Cerebellar cortex (tissue), 1 donor: ENCODE data around the gene KCNK18.
A peak's percentile ranks its signal among the peaks of the same experiment; 100 is the strongest.
"Not testable (repeated sequence)": the region's sequence is repeated elsewhere in the genome, so short reads cannot be mapped to it uniquely, and the experiment has no call there.

Experiments used
- DNase-seq: peaks from one replicate; pipeline ENCODE4 v3.0.0-alpha.2; 2015; ENCODE audit warnings: low spot score

KCNK18 gene

DNA sequence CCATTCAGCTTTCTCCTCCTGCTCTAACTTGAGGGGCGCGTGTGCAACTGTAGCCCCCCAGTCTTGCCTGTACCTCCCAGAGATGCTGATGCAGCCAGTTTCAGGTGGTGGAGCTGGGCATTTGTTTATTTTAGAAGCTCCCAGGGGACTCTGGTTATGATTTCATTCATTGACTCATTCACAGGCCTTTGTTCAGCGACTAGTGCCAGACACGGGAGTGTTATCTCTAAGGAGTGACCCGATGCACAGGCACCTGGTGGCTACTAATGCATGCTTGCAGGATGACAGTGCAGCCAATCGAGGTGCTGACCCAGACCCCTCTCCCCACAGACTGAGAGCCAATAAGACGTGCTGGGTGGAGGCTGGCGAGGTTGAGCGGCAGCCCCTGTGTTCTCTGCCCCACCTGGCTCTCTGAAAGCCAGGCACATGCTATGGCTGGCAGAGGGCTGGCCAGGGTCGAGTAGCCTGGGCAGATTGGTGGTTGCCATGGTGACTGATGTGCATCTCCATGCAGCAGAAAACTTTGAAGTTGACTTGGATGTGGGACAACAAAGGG, 23.9 kb downstream of the KCNK18 start:
- DNase-seq: no peak

DNA sequence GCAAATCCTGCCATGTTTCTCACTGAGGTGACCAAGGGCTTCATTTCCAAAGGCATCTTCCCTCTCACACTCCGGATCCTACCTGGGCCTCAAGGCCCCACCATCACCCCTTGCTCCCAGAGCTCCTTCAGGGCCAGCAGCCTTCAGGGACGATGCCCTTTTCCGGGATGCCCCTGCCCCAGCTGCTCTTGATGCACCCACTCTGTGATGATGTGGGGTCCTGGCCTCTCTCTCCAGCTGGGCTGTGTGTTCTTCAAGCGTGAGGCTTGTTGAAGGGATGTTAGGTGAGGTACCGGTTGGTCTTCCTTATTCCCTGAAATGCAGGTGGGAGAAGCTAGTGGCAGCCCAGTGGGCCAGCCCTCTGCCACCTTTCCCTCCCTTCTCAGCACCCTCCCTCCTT, 25.3 kb downstream of the KCNK18 start:
- no peak for DNase-seq

GRCh38 chr10:117222976-117223692, 25.8 kb downstream of the KCNK18 start:
- DNase-seq: no peak

GRCh38 chr10:117223693-117224430, 26.6 kb downstream of the KCNK18 start:
- no peak for DNase-seq

DNA sequence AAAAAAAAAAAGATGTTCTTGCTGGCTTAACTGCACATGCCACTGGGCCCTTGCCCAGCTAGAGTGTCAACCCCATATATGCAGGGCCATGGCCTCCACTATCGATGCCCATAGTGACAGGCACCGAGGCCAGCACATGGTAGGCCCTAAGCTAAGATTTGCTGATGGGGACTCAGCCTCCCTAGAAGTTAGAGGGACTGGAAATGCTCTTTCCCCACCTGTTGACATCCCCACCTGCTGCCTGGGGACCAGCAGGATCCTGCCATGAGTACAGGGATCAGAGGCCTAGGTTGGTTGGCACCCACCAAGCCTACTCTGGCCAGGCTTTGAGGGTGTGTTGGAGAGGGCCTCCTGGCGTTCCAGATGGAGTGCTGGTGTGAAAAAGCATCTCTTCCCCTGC, 27.6 kb downstream of the KCNK18 start:
- no peak for DNase-seq

GRCh38 chr10:117226813-117227451, 29.6 kb downstream of the KCNK18 start:
- DNase-seq: peak; percentile 21

DNA sequence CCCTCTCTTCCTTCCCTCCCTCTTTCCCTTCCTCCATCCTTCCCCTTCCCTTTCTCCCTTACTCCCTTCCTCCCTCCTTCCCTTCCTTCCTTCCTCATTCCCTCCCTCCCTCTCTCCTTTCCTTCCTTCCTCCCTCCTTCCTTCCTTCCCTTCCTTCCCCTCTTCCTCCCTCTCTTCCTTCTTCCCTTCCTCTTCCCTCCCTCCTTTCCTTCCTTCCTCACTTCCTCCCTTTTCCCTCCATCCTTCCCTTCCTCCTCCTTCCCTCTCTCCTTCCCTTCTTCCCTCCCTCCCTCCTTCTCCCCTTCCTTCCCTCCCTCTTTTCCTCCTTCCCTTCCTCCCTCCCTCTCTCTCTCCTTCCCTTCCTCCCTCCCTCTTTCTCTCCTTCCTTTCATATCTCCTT, 30.9 kb downstream of the KCNK18 start:
- no peak for DNase-seq

- not testable (repeated sequence) for DNase-seq
Measured at GRCh38 chr10:117230107-117230506, 32.8 kb downstream of the KCNK18 start.

DNA sequence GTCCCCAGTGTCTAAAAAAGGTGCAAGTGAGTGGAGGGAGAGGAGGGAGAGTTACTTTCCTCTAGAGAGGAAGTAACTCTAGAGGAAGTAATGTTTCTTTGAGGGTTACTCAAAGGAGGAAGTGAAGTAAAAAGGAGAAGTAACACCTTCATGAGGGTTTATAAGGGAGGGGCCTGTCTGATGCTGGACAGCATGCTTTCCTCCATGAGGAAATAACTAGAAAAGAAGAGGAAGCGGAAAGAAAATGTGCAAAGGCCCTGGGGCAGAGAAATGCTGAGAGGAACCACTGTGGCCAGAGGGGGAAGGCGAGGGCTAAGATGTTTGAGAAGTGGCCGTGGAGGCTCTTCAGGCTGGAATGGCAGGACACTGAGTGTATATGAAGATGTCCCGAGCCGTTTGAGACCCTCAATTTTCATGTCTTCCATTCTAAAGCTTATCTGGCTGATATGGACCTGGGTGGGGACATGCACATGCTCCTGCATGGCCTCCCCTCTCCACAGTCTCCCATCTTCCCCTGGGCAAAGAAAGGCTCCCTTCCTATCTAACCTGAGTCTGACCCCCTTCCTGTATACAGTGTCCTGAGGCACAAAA, 40.2 kb downstream of the KCNK18 start:
- DNase-seq: no peak

DNA sequence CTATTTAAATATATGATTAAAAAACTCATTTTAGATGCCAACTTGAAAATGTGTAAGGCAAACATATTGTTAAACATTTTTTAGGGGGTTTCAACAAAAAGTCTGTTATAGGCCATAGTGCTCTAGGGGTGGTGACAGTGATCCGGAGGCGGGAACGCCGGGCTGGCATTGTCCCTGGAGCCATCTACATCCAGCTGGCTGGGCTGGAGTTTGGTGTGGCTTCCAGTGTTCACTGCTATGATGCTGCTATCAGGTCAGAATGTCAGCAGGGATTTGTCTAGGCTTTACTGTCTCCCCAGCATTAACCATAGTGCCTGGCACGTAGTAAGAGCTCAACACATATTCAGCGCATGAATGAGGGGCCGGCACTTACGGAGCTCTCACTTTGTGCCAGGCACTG, 41.8 kb downstream of the KCNK18 start:
- no peak for DNase-seq

DNA sequence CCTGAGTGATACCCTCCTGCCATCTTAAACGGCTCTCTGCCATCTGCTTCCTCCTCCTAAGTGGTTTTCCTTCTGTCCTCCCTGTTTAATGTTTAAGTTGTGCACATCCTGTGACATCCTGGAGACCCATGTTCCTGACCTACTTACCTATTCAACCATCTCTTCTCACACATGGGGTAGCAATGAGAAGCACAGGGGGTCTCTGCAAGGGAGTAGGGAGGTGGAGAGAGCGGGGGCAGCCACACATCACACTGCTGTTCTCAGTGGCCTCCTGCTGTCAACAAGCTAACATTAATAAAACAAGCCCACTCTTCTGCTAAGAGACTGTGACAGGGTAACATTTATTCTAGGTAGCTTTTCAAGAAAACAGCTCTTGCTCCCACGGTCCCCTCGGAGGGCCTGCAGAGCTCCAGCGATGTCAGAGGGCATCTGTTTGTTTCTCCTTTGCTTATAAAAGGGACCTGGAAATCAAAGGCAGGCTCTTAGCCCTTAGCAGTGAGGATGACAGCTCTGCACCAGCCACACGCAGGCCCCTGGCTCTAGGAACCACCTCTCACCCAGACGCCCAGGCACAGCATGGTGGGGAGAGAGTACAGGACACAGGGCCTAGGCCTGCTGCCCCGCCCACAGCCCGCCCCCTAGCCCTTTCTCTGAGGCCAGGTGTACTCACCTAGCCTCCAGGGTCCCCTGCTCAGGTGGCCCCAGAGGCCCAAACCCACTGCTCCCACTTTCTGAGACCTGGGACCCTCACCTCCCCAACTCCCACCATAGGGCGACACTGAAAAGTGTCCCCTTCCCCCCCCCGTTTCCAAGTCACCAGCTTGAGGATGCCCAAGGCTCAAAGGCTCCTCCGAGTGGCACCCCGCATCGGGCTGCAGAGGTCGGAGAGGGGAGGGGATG, 42.7 kb downstream of the KCNK18 start:
- no peak for DNase-seq

DNA sequence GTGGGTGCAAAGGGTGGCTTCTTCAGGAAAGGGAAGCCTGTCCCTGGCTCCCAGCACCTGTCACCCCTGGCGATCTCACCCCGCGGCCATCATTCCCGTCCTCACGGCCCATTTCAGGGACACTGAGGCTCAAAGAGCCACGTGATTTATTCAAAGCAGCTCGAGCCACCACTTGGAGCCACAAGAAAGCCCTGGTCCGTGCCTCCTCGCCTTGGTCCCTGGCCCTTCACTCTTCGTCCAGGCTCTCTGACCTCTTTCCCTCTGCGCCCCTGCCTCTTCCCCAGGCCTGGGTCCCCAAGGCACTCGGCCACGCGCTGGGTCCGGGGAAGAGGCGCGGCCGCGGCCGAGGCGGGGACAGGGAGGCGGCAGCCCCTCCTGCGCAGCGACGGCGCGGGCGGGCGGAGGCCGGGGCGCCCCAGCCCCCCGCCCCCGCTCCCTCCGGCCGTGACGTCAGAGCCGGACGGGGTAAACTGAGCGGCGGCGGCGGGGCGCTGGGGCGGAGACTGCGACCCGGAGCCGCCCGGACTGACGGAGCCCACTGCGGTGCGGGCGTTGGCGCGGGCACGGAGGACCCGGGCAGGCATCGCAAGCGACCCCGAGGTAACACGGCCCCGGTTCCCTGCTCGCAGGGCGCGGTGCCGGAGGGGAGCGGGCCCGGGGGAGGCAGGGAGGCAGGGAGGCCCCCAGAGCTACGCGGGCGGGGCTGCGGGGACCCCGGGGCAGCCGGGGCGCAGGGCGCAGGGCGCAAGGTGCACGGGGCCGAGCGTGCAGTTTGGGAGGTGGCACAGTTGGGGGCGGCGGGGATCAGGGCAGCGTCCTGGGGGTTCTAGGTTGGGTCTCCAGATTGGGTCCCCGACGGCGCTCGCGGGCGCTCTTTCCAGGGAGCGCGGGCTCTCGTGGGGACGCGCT, 43.6 kb downstream of the KCNK18 start, which contains the start of gene SLC18A2:
Gene SLC18A2 (plus strand): TSS at position 494 of the 909 bp plus-strand sequence. CDS start 580 bp downstream, outside the sequence.
- no peak for DNase-seq

- no peak for DNase-seq
Measured at GRCh38 chr10:117241541-117242462, 44.5 kb downstream of the KCNK18 start.

DNA sequence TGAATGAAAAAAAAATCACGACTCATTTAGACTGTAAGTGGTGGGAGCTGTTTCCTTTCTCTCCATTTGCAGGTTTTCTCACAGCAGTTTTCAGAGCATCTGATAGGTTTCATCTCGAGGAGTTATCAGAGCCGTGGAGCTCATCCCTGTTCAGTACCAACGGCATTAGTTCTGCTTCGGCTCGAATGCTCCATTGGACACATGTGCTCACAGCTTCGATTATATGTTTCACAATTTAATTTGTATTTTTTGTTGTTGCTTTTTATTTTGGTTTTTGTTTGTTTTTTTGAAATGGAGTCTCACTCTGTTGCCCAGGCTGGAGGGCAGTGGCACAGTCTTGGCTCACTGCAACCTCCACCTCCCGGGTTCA, 45.2 kb downstream of the KCNK18 start:
- DNase-seq: no peak

- no peak for DNase-seq
Measured at GRCh38 chr10:117246997-117247671, 49.8 kb downstream of the KCNK18 start.

DNA sequence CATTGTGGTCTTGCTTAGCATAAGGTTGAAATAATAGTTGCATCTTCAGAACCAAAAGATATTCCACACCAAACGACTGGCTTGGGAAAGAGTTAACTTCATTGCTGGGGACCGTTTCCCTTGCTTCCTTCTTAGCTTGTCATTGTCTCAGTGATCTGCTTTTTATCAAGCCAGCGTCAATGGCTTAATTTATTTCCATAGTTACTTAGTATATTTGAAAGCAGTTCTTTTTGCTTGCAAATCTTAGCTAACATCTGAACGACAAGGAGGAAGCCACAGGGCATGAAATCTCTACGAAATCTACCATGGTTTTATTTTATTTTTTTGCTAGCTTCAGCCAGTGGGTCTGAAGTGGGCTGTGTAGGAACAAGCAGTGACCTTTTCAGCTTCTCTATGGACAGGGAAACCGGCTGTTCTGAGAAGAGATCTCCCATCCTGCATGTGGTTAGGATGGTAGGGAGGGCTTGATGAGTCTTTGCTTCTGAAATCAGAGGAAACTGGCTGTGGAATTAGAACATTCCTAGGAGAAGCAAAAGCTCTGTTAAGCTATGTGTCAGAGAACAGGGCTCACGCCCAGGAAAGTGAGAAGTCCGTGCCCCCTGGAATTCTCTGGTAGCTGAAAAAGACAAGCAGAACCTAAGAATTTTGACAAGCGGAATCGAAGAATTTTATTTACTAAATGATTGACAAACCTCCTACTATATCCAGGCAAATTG, 51.6 kb downstream of the KCNK18 start:
- no peak for DNase-seq

- DNase-seq: no peak
Measured at GRCh38 chr10:117249493-117250093, 52.3 kb downstream of the KCNK18 start.
